Hematopoietic multipotent progenitor cell (in vitro differentiated cells): ENCODE results near the gene KIAA0040. TPM values are rescaled to one million over a fixed set of nuclear protein-coding genes. Genes with fewer than 3 reads are reported as not detected.
A peak's percentile ranks its signal among the peaks of the same experiment; 100 is the strongest.

ENCODE experiments used
- DNase-seq, 3 donors: peaks; one replicate each; pipeline ENCODE4 v3.0.0-alpha.2; 2011 to 2015; ENCODE audit warnings: low read depth in 2 of 3, low spot score in 2 of 3
- total RNA-seq: library from RNA; depleted of rRNA; stranded (reverse); fragments of >200 nt; gene quantifications from one replicate; pipeline ENCODE4 v1.2.3, GENCODE V29; 2012

Gene KIAA0040
- total RNA-seq, 1 donor: 16.4 TPM

DNA sequence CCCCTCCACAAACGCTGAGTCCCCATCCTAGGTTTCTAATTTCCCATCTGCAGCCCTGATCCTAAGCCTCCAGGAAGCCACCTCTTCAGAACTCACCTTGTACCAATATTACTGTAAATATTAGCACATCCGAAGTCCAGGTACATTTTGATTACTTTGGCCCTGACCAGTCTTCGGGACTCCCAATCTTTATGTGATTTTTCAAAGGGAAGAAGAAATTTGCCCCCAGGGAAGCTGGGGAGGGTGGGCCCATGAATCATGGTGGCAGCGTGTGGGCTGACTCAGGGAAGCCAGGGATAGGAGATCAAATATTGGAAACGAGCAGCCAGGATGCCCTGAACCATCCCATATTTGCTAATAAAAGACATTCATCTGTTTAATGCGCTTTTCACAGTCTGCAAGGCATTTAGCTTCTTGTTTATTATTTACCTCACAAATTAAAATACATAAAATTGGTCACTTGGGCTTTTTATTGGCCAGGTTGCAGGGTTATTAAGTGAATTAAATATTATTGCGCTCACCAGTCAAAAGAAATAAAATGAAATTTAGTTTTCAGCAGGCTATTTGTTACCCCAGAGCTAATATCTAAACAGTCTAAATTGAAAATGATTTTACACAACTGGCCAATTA is 46.6 kb downstream of the KIAA0040 start:
- DNase-seq: no peak

DNA sequence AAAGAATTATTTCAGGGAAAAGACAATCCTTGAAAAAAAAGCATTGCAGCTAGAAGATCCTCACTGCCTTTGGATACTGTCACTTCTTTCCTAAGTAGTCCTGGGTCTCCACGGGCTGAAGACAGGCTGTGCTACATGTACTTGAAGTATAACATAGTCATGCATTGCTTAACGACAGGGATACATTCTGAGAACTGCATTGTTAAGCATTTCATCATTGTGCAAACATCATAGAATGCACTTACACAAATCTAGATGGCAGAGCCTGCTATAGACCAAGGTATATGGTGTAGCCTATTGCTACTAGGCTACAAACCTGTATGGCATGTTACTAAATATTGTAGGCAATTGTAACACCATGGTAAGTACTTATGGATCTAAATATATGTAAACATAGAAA is 54.0 kb downstream of the KIAA0040 start:
- no peak for DNase-seq

- DNase-seq: no peak
These were observed 55.2 kb downstream of the KIAA0040 start for GRCh38 chr1:175137369-175137768.

GRCh38 chr1:175136246-175136645 is 56.3 kb downstream of the KIAA0040 start:
- no peak for DNase-seq

GRCh38 chr1:175134500-175134899 is 58.1 kb downstream of the KIAA0040 start:
- DNase-seq: no peak

DNA sequence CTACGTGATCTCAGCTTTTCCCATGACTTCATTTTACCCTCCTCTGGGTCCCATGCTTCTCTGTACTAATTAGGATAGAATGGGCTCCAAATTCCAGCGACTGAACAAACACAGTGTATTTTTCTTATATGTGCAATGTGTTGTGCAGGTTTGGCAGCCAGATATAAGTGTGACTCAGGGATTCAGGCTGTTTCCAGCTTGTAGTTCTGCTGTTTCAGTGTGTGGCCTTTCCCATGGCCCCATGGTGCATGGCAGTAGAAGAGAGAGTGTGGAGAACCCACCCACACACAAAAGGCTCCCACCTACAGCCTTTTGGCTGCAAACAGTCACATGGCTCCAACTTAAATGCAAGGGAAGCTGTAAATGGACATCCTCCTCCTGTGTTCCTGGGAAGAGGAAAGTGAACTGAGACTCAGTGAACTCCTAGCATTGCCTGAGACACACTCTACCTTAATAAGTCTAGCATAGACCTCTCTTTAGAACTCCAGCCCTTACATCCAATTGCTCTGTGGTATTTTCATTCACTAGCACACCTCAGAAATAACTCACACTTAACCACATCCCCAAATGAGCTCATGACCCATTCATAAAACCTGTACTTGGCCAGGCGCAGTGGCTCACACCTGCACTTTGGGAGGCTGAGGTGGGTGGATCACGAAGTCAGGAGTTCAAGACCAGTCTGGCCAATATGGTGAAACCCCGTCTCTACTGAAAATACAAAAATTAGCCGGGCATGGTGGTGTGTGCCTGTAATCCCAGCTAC is 58.7 kb downstream of the KIAA0040 start:
- DNase-seq: no peak

- no peak for DNase-seq
These were observed 60.1 kb downstream of the KIAA0040 start for GRCh38 chr1:175132436-175132835.

- DNase-seq: no peak
These were observed 61.5 kb downstream of the KIAA0040 start for GRCh38 chr1:175131095-175131494.

- DNase-seq: no peak
These were observed 61.9 kb downstream of the KIAA0040 start for GRCh38 chr1:175130649-175131045.

- DNase-seq: no peak
These were observed 62.5 kb downstream of the KIAA0040 start for GRCh38 chr1:175129997-175130648.

GRCh38 chr1:175129644-175129996 is 63.0 kb downstream of the KIAA0040 start:
- DNase-seq: no peak

DNA sequence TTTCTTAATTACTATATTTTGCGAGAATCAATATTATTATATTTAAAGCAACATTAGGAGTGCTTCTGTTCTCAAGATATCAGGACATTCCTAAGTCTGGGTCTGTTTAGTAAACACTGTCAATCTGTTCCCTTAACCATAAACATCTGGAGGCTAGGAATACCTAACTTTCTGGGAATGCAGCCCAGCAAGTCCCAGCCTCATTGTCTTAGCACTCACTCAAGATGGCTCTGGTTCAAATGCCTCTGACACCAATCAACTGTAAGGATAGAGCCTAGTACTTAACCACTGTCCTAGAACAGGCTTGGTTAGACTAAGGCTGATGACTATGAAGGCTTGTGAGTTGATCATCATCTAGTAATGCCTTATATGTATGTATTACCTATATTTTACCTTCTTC is 63.4 kb downstream of the KIAA0040 start:
- no peak for DNase-seq

- DNase-seq: no peak
These were observed 64.1 kb downstream of the KIAA0040 start for GRCh38 chr1:175128523-175128922.

DNA sequence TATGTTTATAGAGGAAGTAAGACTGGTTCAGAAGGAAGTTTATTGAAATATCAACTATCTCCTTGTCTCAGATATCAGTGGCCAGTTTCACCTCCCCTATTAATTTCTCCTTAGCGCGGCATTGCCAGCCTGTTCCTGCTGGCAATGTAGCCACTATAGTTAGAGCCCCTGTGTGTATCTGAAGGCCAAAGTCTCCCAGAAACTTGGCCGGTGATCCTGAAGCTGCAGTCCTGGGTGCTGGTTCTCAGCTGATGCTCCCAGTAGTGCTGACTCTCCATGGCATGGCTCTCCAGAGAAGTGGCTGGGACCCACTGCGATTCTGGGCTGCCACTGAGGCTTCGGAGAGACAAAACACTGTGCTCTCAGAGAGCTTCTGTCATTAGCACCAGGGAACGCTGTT is 65.0 kb downstream of the KIAA0040 start:
- DNase-seq: no peak

DNA sequence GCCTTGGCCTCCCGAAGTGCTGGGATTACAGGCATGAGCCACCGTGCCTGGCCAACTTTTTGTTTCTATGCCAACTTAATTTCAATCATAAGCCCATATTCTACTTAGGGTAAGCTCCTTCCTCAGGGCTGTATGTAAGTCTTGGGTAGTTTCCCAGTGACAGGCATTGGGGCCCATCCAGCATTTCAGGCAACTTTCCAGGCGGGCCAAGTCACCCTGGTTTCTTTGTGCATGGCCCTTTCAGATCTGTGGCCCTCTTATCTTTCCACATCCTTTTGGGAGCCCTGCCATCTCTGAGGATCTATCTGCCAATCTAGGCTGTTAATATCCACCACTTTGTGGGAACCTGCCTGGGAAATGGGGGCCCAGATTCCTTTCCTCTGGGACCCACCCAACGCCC is 66.2 kb downstream of the KIAA0040 start:
- no peak for DNase-seq

GRCh38 chr1:175124861-175125260 is 67.7 kb downstream of the KIAA0040 start:
- DNase-seq: peak in 1 of 3 donors; percentile 26

DNA sequence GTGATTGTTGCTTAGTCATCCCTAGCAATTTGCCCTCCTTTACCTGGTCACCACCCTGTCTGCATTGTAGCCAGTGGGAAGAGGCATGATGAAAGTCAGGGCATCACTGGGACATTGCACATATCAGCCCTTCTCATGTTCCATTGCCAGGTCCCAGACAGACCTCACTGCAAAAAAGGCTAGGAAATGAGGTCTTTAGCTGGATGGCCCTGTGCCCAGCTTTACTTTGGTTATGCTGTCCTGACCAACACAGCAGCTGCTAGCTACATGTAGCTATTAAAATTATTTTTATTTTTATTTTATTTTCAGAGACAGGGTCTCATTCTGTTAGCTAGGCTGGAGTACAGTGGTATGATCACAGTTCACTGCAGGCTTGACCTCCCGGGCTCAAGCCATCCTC is 72.1 kb downstream of the KIAA0040 start:
- DNase-seq: no peak

DNA sequence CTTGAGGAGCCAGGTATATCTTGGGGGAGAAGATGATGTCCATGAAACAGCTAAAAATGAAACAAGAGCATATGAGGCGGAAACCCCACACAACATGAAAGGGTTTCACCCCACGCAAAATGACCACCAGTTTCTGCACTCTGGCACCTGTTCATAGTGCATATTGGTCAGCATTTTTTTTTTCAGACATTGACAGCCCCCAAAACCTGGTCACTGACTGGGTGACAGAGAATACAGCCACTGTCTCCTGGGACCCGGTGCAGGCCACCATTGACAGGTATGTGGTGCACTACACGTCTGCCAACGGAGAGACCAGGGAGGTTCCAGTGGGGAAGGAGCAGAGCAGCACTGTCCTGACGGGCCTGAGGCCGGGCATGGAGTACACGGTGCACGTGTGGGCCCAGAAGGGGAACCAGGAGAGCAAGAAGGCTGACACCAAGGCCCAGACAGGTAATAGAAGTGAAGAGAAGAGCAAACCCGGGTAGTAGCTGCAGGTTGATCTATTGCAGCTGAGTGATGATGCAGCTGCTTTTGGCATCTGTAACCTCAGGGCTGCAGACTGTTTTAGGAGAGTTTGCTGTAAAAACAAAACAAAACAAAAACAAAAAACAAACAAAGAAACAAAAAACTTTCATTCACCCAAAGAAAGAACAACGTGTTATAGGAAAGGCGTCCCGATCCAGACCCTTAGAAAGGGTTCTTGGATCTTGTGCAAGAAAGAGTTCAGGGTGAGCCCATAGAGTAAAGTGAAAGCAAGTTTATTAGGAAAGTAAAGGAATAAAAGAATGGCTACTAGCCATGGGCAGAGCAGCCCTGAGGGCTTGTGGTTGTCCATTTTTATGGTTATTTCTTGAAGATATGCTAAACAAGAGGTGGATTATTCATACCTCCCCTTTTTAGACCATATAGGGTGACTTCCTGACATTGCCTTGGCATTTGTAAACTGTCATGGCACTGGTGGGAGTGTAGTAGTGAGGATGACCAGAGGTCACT is 73.9 kb downstream of the KIAA0040 start:
- DNase-seq: no peak

- DNase-seq: no peak
These were observed 75.7 kb downstream of the KIAA0040 start for GRCh38 chr1:175116903-175117302.

GRCh38 chr1:175116210-175116798 is 76.3 kb downstream of the KIAA0040 start:
- no peak for DNase-seq
